GM21423 (cell line): ENCODE data around the gene CHPF2.

Experiments used
- ATAC-seq: cut with Tn5 transposase; IDR thresholded peaks from one replicate; pipeline ENCODE4 v1.9.1; 2021; ENCODE audit warnings: mild to moderate bottlenecking, moderate library complexity; ENCODE audit not compliant: unreplicated experiment

Gene CHPF2

DNA sequence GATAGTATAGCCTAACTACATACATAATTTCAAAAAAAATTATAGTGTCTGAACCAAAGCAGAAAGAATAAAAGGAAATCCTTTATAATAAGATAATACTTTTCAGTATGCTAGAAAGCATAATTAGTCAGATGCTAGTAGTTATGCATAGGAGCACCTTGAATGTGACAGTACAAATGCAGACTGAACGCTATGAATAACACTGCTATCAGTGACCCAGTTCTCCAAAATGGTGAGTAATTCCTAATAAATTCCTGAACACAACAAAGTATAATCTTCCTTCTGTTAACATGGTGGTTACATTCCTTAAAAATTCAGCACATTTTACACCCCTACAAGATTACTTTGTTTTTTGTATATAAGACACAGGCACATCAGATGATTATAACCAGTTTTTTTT, 1.2 kb upstream of the CHPF2 start:
- ATAC-seq: no peak

DNA sequence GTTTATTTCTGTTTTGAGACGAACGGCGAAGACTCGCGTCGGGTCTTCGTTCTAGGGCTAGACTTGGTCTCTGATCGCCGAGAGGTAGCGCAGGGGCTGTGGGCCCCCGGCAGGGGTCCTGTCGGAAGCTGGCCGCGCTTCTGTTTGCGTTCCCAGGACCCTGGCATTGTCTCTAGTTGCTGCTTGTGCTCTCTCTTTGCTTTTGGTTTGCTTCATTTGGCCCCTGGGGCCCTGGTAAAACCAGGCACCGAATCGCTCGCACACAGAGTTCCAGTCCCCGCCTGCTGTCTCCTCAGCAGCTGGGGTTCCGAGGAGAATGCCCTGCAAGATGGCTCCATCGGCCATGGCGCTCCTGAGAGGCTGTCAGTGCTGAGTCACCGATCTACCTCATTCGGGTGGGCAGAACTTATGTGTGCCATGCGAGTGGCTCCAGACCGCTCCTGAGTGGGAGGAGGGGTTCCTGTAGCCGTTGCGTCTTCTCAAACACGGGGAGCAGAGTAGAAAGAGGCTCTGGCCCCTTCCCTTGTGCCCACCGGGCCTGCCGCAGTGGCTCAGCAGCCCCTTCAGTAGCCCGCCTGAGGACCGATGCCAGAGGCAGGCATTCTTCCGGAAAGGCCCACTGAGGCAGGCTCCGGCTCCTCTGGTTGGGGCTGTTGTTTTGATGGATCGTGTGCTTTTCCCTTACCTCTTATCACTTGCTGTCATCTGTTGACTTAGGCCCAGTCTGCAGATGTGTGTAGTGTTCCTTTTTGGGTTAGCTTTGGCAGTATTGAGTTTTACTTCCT, 826 bp downstream of the CHPF2 start:
- ATAC-seq: peak; percentile 20

DNA sequence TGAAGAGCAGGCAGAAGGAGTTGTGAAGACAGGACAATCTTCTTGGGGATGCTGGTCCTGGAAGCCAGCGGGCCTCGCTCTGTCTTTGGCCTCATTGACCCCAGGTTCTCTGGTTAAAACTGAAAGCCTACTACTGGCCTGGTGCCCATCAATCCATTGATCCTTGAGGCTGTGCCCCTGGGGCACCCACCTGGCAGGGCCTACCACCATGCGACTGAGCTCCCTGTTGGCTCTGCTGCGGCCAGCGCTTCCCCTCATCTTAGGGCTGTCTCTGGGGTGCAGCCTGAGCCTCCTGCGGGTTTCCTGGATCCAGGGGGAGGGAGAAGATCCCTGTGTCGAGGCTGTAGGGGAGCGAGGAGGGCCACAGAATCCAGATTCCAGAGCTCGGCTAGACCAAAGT, 1.5 kb downstream of the CHPF2 start:
- ATAC-seq: no peak

- ATAC-seq: no peak
These were observed 3.0 kb downstream of the CHPF2 start for GRCh38 chr7:151235091-151235787.

GRCh38 chr7:151236406-151236805, 4.1 kb downstream of the CHPF2 start:
- no peak for ATAC-seq

- ATAC-seq: no peak
These were observed 5.2 kb downstream of the CHPF2 start for GRCh38 chr7:151237244-151238189.

DNA sequence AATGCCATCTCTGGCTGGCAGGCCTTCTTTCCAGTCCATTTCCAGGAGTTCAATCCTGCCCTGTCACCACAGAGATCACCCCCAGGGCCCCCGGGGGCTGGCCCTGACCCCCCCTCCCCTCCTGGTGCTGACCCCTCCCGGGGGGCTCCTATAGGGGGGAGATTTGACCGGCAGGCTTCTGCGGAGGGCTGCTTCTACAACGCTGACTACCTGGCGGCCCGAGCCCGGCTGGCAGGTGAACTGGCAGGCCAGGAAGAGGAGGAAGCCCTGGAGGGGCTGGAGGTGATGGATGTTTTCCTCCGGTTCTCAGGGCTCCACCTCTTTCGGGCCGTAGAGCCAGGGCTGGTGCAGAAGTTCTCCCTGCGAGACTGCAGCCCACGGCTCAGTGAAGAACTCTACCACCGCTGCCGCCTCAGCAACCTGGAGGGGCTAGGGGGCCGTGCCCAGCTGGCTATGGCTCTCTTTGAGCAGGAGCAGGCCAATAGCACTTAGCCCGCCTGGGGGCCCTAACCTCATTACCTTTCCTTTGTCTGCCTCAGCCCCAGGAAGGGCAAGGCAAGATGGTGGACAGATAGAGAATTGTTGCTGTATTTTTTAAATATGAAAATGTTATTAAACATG, 6.0 kb downstream of the CHPF2 start:
- no peak for ATAC-seq

DNA sequence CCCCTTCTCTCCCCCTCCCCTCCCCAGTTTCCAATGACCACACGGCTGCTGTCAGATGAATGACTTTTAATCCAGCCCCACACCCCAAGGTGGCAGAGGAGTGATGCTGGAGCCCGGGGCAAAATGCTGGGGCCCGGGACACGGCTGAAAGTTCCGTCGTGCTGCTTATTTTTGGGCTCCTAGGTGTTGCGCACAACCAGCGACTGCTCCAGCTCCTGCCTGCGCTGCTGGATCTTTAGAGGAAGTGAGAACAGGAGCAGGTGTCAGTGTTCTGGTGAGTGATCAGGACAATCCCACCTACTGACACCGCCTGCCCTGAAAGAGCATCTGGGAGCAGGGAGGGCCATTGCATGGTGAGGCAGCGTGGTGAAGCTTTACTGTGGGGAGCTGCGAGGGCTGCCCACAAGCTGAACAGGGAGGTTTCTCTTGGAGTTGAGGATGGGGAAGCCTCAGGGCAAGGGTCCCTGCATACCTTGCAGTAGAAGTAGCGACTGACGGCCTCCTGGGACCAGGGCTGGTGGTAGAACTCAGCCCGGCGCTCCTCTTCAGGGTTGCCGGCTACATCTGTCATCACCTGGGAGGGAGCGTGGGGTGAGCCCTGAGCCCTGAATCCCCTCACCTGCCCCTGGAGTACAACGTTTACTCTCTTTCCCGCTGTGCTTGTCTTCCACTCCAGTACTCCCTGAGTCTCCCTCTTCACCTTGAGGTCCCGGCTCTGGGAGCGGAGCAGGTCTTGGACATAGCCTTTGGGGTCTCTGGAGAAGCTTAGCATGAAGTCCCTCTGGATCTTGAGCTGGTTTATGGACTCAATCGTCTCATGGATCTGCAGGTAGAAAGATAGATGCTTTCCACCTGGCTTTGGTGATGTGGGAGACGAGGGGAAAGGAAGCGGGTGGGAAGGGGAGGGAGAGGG, 6.9 kb downstream of the CHPF2 start:
- no peak for ATAC-seq

DNA sequence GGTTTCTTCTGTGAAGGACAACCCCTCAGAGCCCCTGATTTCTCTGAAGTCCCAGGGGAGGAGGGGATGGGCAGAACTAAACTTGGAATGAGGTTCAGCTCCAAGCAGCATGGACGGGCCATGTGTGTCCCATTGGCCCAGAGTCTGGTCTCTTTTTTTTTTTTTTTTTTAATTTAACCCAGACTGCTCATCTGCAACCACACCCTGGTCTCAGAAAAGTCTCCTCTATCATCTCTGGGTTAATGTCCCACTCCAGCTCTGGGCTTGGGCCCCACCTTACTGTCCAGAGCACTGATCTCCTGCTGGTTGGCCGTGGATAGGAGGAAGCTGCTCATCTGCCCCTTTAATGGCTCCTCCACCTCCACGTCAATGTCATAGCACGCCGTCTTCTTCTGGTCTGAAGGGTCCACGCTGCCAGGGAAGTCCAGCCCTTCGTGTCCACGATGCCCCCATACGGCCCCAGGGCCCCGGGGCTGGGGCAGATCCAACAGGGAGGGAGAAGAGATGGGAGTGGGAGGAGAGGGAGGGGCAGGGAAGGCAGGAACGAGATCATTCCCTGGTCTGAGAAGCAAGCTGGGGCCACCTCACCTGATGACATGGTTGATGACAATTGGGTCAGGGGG, 7.7 kb downstream of the CHPF2 start:
- no peak for ATAC-seq

DNA sequence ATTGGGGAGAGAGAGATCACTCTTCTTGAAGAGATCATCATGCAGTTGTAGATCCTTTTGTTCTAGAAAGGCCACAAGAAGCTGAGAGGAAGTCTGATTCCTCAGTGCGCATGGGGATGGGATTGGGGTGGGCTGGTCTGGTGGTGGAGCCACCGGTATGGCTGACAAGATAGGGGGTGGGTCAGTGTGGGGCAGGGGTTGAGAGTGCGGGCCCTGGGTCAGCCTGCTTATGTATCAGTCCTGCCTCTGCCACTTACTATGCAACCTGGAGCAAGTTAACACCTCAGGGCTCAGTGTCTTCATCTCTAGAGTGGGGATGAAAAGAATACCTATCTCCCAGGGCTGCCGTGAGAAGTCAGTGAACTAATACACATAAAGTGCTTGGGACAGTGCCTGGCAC, 8.3 kb downstream of the CHPF2 start:
- no peak for ATAC-seq

DNA sequence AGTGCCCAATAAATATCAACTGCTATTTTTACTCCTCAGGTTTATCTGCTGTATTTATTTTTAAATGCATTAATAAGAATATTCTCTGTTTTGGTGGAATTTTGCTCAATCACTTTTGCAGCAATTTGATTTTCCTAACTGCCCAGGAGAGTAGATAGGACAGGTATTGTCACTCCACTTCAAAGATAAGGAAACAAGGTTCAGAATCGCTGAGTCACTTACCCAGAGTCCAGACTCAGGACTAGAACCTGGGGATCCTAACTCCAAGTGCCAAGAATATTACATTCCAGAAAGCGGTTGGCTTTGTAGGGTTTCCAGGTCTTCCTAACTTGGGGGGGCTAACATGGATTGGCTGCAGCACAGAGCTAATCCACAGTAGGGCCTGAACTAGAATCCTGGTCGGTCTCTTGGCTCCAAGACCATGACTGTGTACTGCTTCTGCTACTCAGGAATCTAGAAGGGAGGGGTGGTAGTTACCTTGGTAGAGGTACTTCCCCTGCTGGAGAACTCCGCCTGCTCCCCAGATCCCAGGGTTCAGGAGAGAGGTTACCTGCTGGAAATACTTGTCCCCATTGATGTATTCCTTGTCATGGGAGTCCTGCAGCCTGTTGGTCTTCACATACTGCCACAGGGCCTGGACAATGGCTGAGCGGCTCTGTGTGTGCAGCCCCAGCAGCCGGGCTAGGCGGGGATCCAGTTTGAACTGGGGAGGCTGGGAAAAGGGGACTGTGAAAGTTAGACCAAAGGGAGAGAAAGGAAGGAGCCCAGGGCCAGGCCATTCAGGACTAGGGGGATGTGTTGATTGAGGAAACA, 8.9 kb downstream of the CHPF2 start:
- ATAC-seq: no peak

- no peak for ATAC-seq
These were observed 9.4 kb downstream of the CHPF2 start for GRCh38 chr7:151241755-151242096.

- ATAC-seq: no peak
These were observed 10.1 kb downstream of the CHPF2 start for GRCh38 chr7:151242159-151243044.

DNA sequence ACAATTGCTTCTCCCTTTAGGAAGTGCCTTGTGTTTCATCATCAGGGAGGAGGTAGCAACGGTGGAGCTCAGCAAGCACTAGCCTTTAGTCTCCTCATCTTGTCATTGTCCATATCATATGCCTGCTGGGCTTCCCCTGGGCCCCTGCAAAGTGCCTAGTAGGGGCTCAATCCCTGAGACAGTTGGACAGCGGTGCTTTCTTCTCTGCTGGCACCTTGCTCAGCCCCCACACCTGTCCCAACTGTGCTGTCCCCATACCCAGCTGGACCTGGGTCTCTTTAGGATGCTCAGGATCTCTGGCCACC, 10.7 kb downstream of the CHPF2 start:
- no peak for ATAC-seq

DNA sequence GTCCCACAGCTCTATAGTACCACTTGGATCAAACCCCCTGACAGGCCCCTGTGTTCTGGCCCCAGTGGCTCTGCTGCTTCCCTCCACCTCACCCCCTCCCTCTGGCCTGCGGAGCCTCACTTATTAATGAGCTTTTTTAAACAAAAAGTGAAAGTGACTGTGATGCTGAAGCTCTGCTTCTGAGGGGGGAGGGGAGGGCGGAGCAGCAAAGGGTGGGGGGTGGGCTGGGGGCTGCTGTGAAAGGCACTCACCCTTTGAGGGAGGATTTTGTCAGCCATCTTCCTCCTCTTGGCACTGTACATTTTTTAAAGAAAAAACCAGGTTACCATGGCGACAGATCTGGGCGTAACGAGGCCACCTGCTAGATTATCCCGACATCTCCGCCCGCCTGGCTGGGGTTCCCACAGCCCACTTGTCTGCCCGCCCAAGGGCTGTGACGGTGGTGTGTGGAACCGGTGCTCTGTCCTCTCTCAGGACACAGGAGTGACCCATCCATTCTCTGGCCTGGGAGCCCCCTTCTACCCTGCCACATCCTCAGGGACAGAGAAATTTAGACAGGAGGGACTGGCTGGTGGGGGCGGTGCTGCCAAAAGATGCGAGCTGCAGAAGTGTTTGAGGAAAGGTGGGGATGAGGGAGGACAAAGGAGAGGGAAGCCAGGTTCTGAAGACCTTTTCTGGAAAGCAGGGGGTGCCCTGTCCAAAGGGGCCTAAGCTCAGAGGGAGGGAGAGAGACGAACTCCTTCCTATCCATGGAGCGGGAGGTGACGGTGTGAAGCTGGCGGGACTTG, 11.3 kb downstream of the CHPF2 start:
- no peak for ATAC-seq

DNA sequence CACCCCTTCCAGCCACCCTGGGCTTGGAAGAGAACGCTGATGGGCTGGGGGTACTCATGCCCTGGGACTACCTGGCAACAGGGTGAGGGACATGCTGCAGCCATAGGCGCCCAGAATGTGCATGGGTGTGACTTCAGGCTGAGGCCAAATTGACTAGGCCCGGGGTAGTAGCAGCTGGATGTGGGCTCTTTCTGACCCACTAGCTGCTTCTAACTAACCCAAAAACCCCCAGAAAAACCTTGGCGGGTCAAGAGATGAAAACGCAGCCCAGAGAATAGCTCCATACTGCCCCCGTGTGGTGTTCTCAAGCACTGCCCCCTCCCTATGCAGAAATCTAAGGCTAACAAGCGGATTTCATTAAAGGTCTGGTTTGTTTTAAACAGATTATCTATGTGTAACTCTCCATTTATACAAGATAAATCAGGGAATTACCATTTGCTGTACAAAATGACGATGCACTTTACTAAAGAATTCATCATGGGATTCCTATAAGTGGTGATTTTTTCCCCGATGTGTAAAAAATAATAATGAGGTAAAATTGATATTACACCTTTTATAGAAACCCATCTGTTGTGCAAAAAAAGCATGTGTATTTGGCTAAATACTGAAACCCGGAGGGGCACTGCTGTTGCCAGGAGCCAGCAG, 12.0 kb downstream of the CHPF2 start:
- ATAC-seq: no peak
